Astrocyte (in vitro differentiated cells and primary cell): ENCODE measurements around the gene GIPC3. TPM values are rescaled to one million over a fixed set of nuclear protein-coding genes. Genes with fewer than 3 reads are reported as not detected.
A peak's percentile ranks its signal among the peaks of the same experiment; 100 is the strongest.

Experiments used
- DNase-seq: peaks from one replicate; pipeline ENCODE4 v3.0.0-alpha.2; 2010; ENCODE audit warnings: low read depth
- FAIRE-seq: peaks from 2 replicates; lab custom pipeline; 2011; peaks lifted over from hg19 to GRCh38; lab: Jason Lieb, UNC
- H2AFZ ChIP-seq: 2 replicates; pipeline ENCODE4 v1.6.0; 2012; ENCODE audit warnings: low read depth, low read length, inconsistent platforms
- H3K27ac ChIP-seq: 2 replicates; pipeline ENCODE4 v1.5.1; 2011; ENCODE audit warnings: low read depth, low read length, inconsistent platforms
- H3K27me3 ChIP-seq: 2 replicates; pipeline ENCODE4 v1.6.0; 2011; ENCODE audit warnings: low read length, inconsistent platforms; ENCODE audit not compliant: insufficient read depth
- H3K36me3 ChIP-seq: 2 replicates; pipeline ENCODE4 v1.5.1; 2011; ENCODE audit warnings: low read length, inconsistent platforms; ENCODE audit not compliant: insufficient read depth
- H3K4me1 ChIP-seq: 2 replicates; pipeline ENCODE4 v1.5.1; 2011; ENCODE audit warnings: low read length, inconsistent platforms; ENCODE audit not compliant: insufficient read depth
- H3K4me2 ChIP-seq: 2 replicates; pipeline ENCODE4 v1.6.0; 2012; ENCODE audit warnings: low read length, inconsistent platforms
- H3K4me3 ChIP-seq: 2 replicates; pipeline ENCODE4 v1.5.1; 2011; ENCODE audit warnings: low read depth, mild to moderate bottlenecking, low read length, inconsistent platforms; ENCODE audit not compliant: insufficient read depth
- H3K79me2 ChIP-seq: 2 replicates; pipeline ENCODE4 v1.6.0; 2012; ENCODE audit warnings: mild to moderate bottlenecking, low read length, inconsistent platforms; ENCODE audit not compliant: insufficient read depth
- H3K9ac ChIP-seq: 2 replicates; pipeline ENCODE4 v1.6.0; 2012; ENCODE audit warnings: mild to moderate bottlenecking, low read length, inconsistent platforms
- H3K9me3 ChIP-seq: 2 replicates; pipeline ENCODE4 v1.5.1; 2012; ENCODE audit warnings: low read depth, mild to moderate bottlenecking, low read length, inconsistent platforms; ENCODE audit not compliant: insufficient read depth
- H4K20me1 ChIP-seq: 2 replicates; pipeline ENCODE4 v1.6.0; 2012; ENCODE audit warnings: low read length, inconsistent platforms; ENCODE audit not compliant: insufficient read depth
- H3K27ac Mint-ChIP-seq: one replicate; pipeline ENCODE4 v1.8.0; 2021; ENCODE audit warnings: mild to moderate bottlenecking, mixed read lengths; ENCODE audit not compliant: unreplicated experiment
- H3K27me3 Mint-ChIP-seq: one replicate; pipeline ENCODE4 v1.8.0; 2021; ENCODE audit warnings: low read depth, mixed read lengths; ENCODE audit not compliant: unreplicated experiment
- H3K36me3 Mint-ChIP-seq: one replicate; pipeline ENCODE4 v1.8.0; 2021; ENCODE audit warnings: low read depth, mixed read lengths; ENCODE audit not compliant: unreplicated experiment
- H3K4me1 Mint-ChIP-seq: one replicate; pipeline ENCODE4 v1.8.0; 2021; ENCODE audit warnings: low read depth, mixed read lengths; ENCODE audit not compliant: unreplicated experiment
- H3K4me3 Mint-ChIP-seq: one replicate; pipeline ENCODE4 v1.8.0; 2021; ENCODE audit warnings: mild to moderate bottlenecking, moderate library complexity, mixed read lengths; ENCODE audit not compliant: unreplicated experiment
- H3K9me3 Mint-ChIP-seq: one replicate; pipeline ENCODE4 v1.8.0; 2021; ENCODE audit warnings: mild to moderate bottlenecking, mixed read lengths; ENCODE audit not compliant: unreplicated experiment
- CTCF ChIP-seq: IDR thresholded peaks from 2 replicates; pipeline ENCODE4 v1.5.1; 2011; ENCODE audit warnings: low read depth, mild to moderate bottlenecking, inconsistent platforms, low read length, moderate library complexity; ENCODE audit not compliant: insufficient read depth
- EZH2 ChIP-seq: IDR thresholded peaks from 2 replicates; pipeline ENCODE4 v1.6.1; 2012; ENCODE audit warnings: mild to moderate bottlenecking, low read length, inconsistent platforms; ENCODE audit not compliant: insufficient read depth
- total RNA-seq: library from RNA; stranded (reverse); gene quantifications from 2 replicates; pipeline ENCODE4 v1.2.1, GENCODE V29; 2021

Gene GIPC3
- total RNA-seq, 1 donor from 2014 or later = 0.09 TPM

GRCh38 chr19:3605770-3606169 lies 20.5 kb downstream of the GIPC3 start:
- no peak for DNase-seq

GRCh38 chr19:3606174-3606689 lies 21.0 kb downstream of the GIPC3 start:
- Mint-ChIP-seq H3K4me3 (no peak overlapping the region), H3K4me1 (peaks cover 7% of the 10 kb centered on the region), H3K27me3 (peaks cover 6% of the 10 kb centered on the region), H3K27ac (no peak overlapping the region), H3K9me3 (no peaks in the 10 kb centered on the region), H3K36me3 (peaks cover 3% of the 10 kb centered on the region)
- H3K27me3 ChIP-seq = no peaks in the 10 kb centered on the region
- no peaks in the 10 kb centered on the region for H3K79me2 ChIP-seq
- H3K4me1 ChIP-seq = peaks cover 28% of the 10 kb centered on the region
- H3K27ac ChIP-seq = no peak overlapping the region
- no peaks in the 10 kb centered on the region for H3K36me3 ChIP-seq
- peaks cover 14% of the 10 kb centered on the region for H4K20me1 ChIP-seq
- DNase-seq (no peak), FAIRE-seq (no peak)
- H3K4me2 ChIP-seq = peak overlapping the region; percentile 84
- no peaks in the 10 kb centered on the region for H3K9me3 ChIP-seq
- H3K4me3 ChIP-seq = peak overlapping the region; percentile 64
- TF ChIP-seq CTCF (no peak), EZH2 (no peak)
- peak overlapping the region; percentile 80 for H2AFZ ChIP-seq
- H3K9ac ChIP-seq = peak overlapping the region; percentile 58

More at GRCh38 chr19:3605770-3606169, 20.5 kb downstream of the GIPC3 start:
- peak overlapping the region; percentile 64 for H3K4me3 ChIP-seq
- H3K27me3 ChIP-seq = no peaks in the 10 kb centered on the region
- FAIRE-seq = no peak
- H3K9ac ChIP-seq = peak overlapping the region; percentile 58
- H3K4me3 Mint-ChIP-seq = no peak overlapping the region
- peaks cover 7% of the 10 kb centered on the region for H3K4me1 Mint-ChIP-seq
- H3K9me3 ChIP-seq = no peaks in the 10 kb centered on the region
- H3K27ac Mint-ChIP-seq = no peak overlapping the region
- peak overlapping the region; percentile 84 for H3K4me2 ChIP-seq
- H4K20me1 ChIP-seq = peaks cover 14% of the 10 kb centered on the region
- H3K27me3 Mint-ChIP-seq = peaks cover 6% of the 10 kb centered on the region
- no peaks in the 10 kb centered on the region for H3K9me3 Mint-ChIP-seq
- peaks cover 3% of the 10 kb centered on the region for H3K36me3 Mint-ChIP-seq
- peaks cover 28% of the 10 kb centered on the region for H3K4me1 ChIP-seq
- peak overlapping the region; percentile 8 for H2AFZ ChIP-seq
- TF ChIP-seq EZH2 (no peak), CTCF (no peak)
- no peaks in the 10 kb centered on the region for H3K79me2 ChIP-seq
- H3K27ac ChIP-seq = no peak overlapping the region
- no peaks in the 10 kb centered on the region for H3K36me3 ChIP-seq

- H3K4me1 Mint-ChIP-seq = peaks cover 7% of the 10 kb centered on the region
- H3K27me3 Mint-ChIP-seq = peaks cover 6% of the 10 kb centered on the region
- H3K79me2 ChIP-seq = no peaks in the 10 kb centered on the region
- peak within 1 kb of the TSS; percentile 84 for H3K4me2 ChIP-seq
- no peaks in the 10 kb centered on the region for H3K36me3 ChIP-seq
- H2AFZ ChIP-seq = peak within 1 kb of the TSS; percentile 80
- DNase-seq (peak; percentile 36), FAIRE-seq (no peak)
- peaks cover 14% of the 10 kb centered on the region for H4K20me1 ChIP-seq
- H3K9me3 ChIP-seq = no peaks in the 10 kb centered on the region
- no peak within 1 kb of the TSS for H3K27ac Mint-ChIP-seq
- no peaks in the 10 kb centered on the region for H3K9me3 Mint-ChIP-seq
- TF ChIP-seq EZH2 (no peak), CTCF (no peak)
- peak within 1 kb of the TSS; percentile 64 for H3K4me3 ChIP-seq
- peak within 1 kb of the TSS; percentile 58 for H3K9ac ChIP-seq
- H3K27ac ChIP-seq = peak within 1 kb of the TSS; percentile 26
- H3K4me1 ChIP-seq = peaks cover 28% of the 10 kb centered on the region
- peak within 1 kb of the TSS; percentile 34 for H3K4me3 Mint-ChIP-seq
- H3K36me3 Mint-ChIP-seq = peaks cover 3% of the 10 kb centered on the region
- H3K27me3 ChIP-seq = no peaks in the 10 kb centered on the region
These were observed 21.5 kb downstream of the GIPC3 start, which contains the start of gene TBXA2R for GRCh38 chr19:3606690-3607289. TBXA2R (minus strand) TSS chr19:3606875; CDS start chr19:3600634, 6,241 bp downstream.
